HepG2 (cell line): ENCODE results near the gene PARM1. TPM values are rescaled to one million over a fixed set of nuclear protein-coding genes. Genes with fewer than 3 reads are reported as not detected.

Source experiments
- ATAC-seq: fragments of 200-7000 bp; cut with Tn5 transposase; 3 replicates; pipeline ENCODE4 v1.9.1; 2020; ENCODE audit warnings: mild to moderate bottlenecking, moderate library complexity
- BruUV-seq: library from RNA; stranded (reverse); fragments of 400-500 nt; replicated peaks from 2 replicates; lab custom pipeline; 2021; lab: Mats Ljungman, UMichigan
- CTCF ChIA-PET: fragments of 300-600 bp; formaldehyde crosslinking; extraction: SDS; loops from one replicate; lab custom pipeline; 2021; ENCODE audit warnings: low total read pairs, inconsistent platforms, low intra/inter-chr PET ratio; lab: Yijun Ruan, JAX
- POLR2A ChIA-PET: fragments of 350-600 bp; sonication (Branson Sonifier 250); formaldehyde crosslinking; loops from one replicate; lab custom pipeline; 2020; ENCODE audit warnings: antibody characterized with exemption, inconsistent platforms; lab: Yijun Ruan, JAX
- DNase-seq: peaks from one replicate; pipeline ENCODE4 v3.0.0-alpha.2; 2015; ENCODE audit warnings: low spot score
- FAIRE-seq: peaks from 3 replicates; lab custom pipeline; 2011; peaks lifted over from hg19 to GRCh38; lab: Jason Lieb, UNC
- H2AFZ ChIP-seq: one replicate; pipeline ENCODE4 v1.6.1; 2011; ENCODE audit warnings: low read length, inconsistent platforms
- H3K27ac ChIP-seq: fragments of 300-600 bp; 3 replicates; pipeline ENCODE4 v1.8.0; 2011; ENCODE audit warnings: mixed run types, mild to moderate bottlenecking, mixed read lengths, low read length, inconsistent platforms; ENCODE audit not compliant: insufficient read depth; ENCODE audit errors: extremely low read length
- H3K27me3 ChIP-seq, 2 experiments: fragments of 200-600 bp in 1 of 2; 2 replicates in 1 of 2; 3 replicates in 1 of 2; pipeline versions ENCODE4 v1.6.0 to v1.8.0; 2011; ENCODE audit warnings: low read length in 2 of 2, mild to moderate bottlenecking in 2 of 2, moderate library complexity in 2 of 2, inconsistent platforms in 1 of 2; ENCODE audit not compliant: insufficient read depth in 2 of 2, control insufficient read depth in 1 of 2
- H3K36me3 ChIP-seq, 2 experiments: fragments of 200-600 bp in 1 of 2; replicated peaks in 1 of 2; 2 replicates in 1 of 2; 3 replicates in 1 of 2; pipeline versions ENCODE4 v1.5.1 to v1.8.0; 2011; ENCODE audit warnings: low read length in 2 of 2, inconsistent platforms in 1 of 2; ENCODE audit not compliant: insufficient read depth in 2 of 2, control insufficient read depth in 1 of 2
- H3K4me1 ChIP-seq: 2 replicates; pipeline ENCODE4 v1.5.1; 2012; ENCODE audit warnings: low read length, inconsistent platforms; ENCODE audit not compliant: insufficient read depth
- H3K4me2 ChIP-seq: 2 replicates; pipeline ENCODE4 v1.6.0; 2011; ENCODE audit warnings: low read depth, low read length, inconsistent platforms
- H3K4me3 ChIP-seq, 3 experiments: fragments of 200-600 bp in 1 of 3; sonication (generic), shearing (Covaris generic) in 1 of 3; replicated peaks in 1 of 3; 2 replicates each; pipeline ENCODE4 v1.5.1; 2011 to 2016; ENCODE audit warnings: low read length in 3 of 3, inconsistent platforms in 2 of 3, low read depth in 2 of 3, mild to moderate bottlenecking in 2 of 3, control low read depth in 1 of 3, mixed read lengths in 1 of 3; ENCODE audit not compliant: insufficient read depth in 1 of 3
- H3K79me2 ChIP-seq: one replicate; pipeline ENCODE4 v1.6.1; 2011; ENCODE audit warnings: low read length, inconsistent platforms; ENCODE audit not compliant: insufficient read depth
- H3K9ac ChIP-seq: 2 replicates; pipeline ENCODE4 v1.6.0; 2011; ENCODE audit warnings: mild to moderate bottlenecking, low read depth, low read length, inconsistent platforms; ENCODE audit not compliant: insufficient read depth
- H3K9me3 ChIP-seq: 2 replicates; pipeline ENCODE4 v1.5.1; 2012; ENCODE audit warnings: mild to moderate bottlenecking, low read length
- H4K20me1 ChIP-seq: 2 replicates; pipeline ENCODE4 v1.6.0; 2011; ENCODE audit warnings: inconsistent platforms, mild to moderate bottlenecking, low read length, moderate library complexity; ENCODE audit not compliant: insufficient read depth
- DR1 ChIP-seq: sonication (generic); formaldehyde crosslinking; IDR thresholded peaks from 2 replicates; pipeline ENCODE4 v1.8.0; 2021; ENCODE audit warnings: mild to moderate bottlenecking, missing genetic modification reagents, inconsistent platforms
- E2F1 ChIP-seq: sonication (generic); formaldehyde crosslinking; IDR thresholded peaks from 2 replicates; pipeline ENCODE4 v1.5.0; 2020; ENCODE audit warnings: missing genetic modification reagents
- EHMT2 ChIP-seq: fragments of 200-600 bp; sonication (generic); IDR thresholded peaks from 2 replicates; pipeline ENCODE4 v1.7.0; 2017; ENCODE audit warnings: antibody characterized with exemption, low read depth, low read length, borderline replicate concordance
- FIP1L1 ChIP-seq: fragments of 200-400 bp; formaldehyde crosslinking; IDR thresholded peaks from 2 replicates; pipeline ENCODE4 v1.6.1; 2018; ENCODE audit warnings: low read depth, mild to moderate bottlenecking, low read length, moderate library complexity, borderline replicate concordance; ENCODE audit not compliant: insufficient read depth
- MYC ChIP-seq: sonication (generic); formaldehyde crosslinking; IDR thresholded peaks from 2 replicates; pipeline ENCODE4 v1.9.0; 2021; ENCODE audit warnings: missing genetic modification reagents, borderline replicate concordance
- NFIB ChIP-seq: sonication (generic); formaldehyde crosslinking; IDR thresholded peaks from 2 replicates; pipeline ENCODE4 v1.9.0; 2021; ENCODE audit warnings: missing genetic modification reagents, mild to moderate bottlenecking, borderline replicate concordance
- TOE1 ChIP-seq: sonication (generic); formaldehyde crosslinking; IDR thresholded peaks from 2 replicates; pipeline ENCODE4 v1.4.0; 2020; ENCODE audit warnings: mild to moderate bottlenecking, missing genetic modification reagents
- ZBTB33 ChIP-seq: sonication (generic); formaldehyde crosslinking; IDR thresholded peaks from 2 replicates; pipeline ENCODE4 v1.4.0; 2020; ENCODE audit warnings: missing genetic modification reagents
- ZBTB46 ChIP-seq: sonication (generic); formaldehyde crosslinking; IDR thresholded peaks from 2 replicates; pipeline ENCODE4 v1.4.0; 2020; ENCODE audit warnings: mild to moderate bottlenecking, missing genetic modification reagents, borderline replicate concordance
- ZMYM3 ChIP-seq: sonication (generic); formaldehyde crosslinking; IDR thresholded peaks from 2 replicates; pipeline ENCODE4 v1.5.1; 2020; ENCODE audit warnings: mild to moderate bottlenecking, missing genetic modification reagents
- ZNF160 ChIP-seq: sonication (generic); formaldehyde crosslinking; IDR thresholded peaks from 2 replicates; pipeline ENCODE4 v1.8.0; 2022; ENCODE audit warnings: mild to moderate bottlenecking, inconsistent platforms, missing genetic modification reagents
- ZNF660 ChIP-seq: sonication (generic); formaldehyde crosslinking; IDR thresholded peaks from 2 replicates; pipeline ENCODE4 v1.5.1; 2020; ENCODE audit warnings: mild to moderate bottlenecking, low read depth, missing genetic modification reagents, borderline replicate concordance
- ZNF790 ChIP-seq: sonication (generic); formaldehyde crosslinking; IDR thresholded peaks from 2 replicates; pipeline ENCODE4 v1.8.0; 2022; ENCODE audit warnings: missing genetic modification reagents, mild to moderate bottlenecking, borderline replicate concordance
- WGBS: methylation state at CpG from one replicate; pipeline ENCODE4 v1.1.6; 2017; ENCODE audit warnings: low lambda C conversion rate; 5-methylcytosine and 5-hydroxymethylcytosine counted together
- in situ Hi-C: cut with HindIII; loops from 2 replicates; pipeline ENCODE4 v1.10.0; 2017; ENCODE audit warnings: low pct_unique_long_range_greater_than_20kb; ENCODE audit not compliant: extremely low pct_ligation_motif_present
- intact Hi-C: fragments of 100-400 bp; cut with micrococcal nuclease; formaldehyde crosslinking; loops from one replicate; pipeline ENCODE4 v1.10.0; 2022; ENCODE audit not compliant: unreplicated experiment
- polyA plus RNA-seq, 8 experiments: library from polyadenylated mRNA; depleted of rRNA in 3 of 8; stranded (reverse) in 7 of 8; unstranded in 1 of 8; fragments of >200 nt; fragmentation: Illumina TruSeq in 4 of 8; extraction: Trizol in 4 of 8; gene quantifications; 2 replicates each; pipeline versions ENCODE4 v1.2.1 to v1.2.3, GENCODE V29; 2011 to 2016; ENCODE audit warnings: low read depth in 4 of 8, missing spikeins in 1 of 8, mixed read lengths in 1 of 8; ENCODE audit not compliant: insufficient read depth in 1 of 8
- total RNA-seq, 5 experiments: library from RNA; depleted of rRNA; stranded (reverse); fragments of >200 nt; fragmentation: Illumina TruSeq; extraction: Trizol; gene quantifications; 2 replicates each; pipeline ENCODE4 v1.2.3, GENCODE V29; 2016; ENCODE audit warnings: low read depth in 1 of 5

PARM1 gene
- total and polyA plus RNA-seq, 2 of the 13 experiments (the other 11 are each of a cell fraction or from before 2014, with no cell fraction given), result not detected

- POLR2A ChIA-PET, result no interaction called here
- H3K27me3 ChIP-seq, result no peaks in the 10 kb centered on the region
- 0% methylated on average over 1 of the region's 1 CpG for WGBS
- H2AFZ ChIP-seq, result no peak overlapping the region
- in situ Hi-C loops (no loop called here), intact Hi-C loops (no loop called here)
- no peak overlapping the region for H3K9ac ChIP-seq
- H3K36me3 ChIP-seq, result no peaks in the 10 kb centered on the region
- no peak for ATAC-seq
- no peak overlapping the region for H3K4me3 ChIP-seq
- H3K79me2 ChIP-seq, result no peaks in the 10 kb centered on the region
- H4K20me1 ChIP-seq, result no peaks in the 10 kb centered on the region
- no TSS peak for BruUV-seq
- DNase-seq, result no peak
- H3K9me3 ChIP-seq, result no peaks in the 10 kb centered on the region
- CTCF ChIA-PET, result no interaction called here
- H3K4me2 ChIP-seq, result no peak overlapping the region
- H3K27ac ChIP-seq, result no peak overlapping the region
- H3K4me1 ChIP-seq, result no peaks in the 10 kb centered on the region
- no peak for FAIRE-seq
- TF ChIP-seq FIP1L1 (no peak), EHMT2 (no peak), ZBTB46 (CRISPR knock-in tag) (no peak)
- TF ChIP-seq, all 625 proteins: peak for 0
Measured at GRCh38 chr4:75053352-75053751, 120.4 kb downstream of the PARM1 start.

GRCh38 chr4:75054078-75054477 is 121.2 kb downstream of the PARM1 start:
- no peak overlapping the region for H3K27ac ChIP-seq
- ATAC-seq (no peak), DNase-seq (no peak), FAIRE-seq (no peak)
- H3K79me2 ChIP-seq, result no peaks in the 10 kb centered on the region
- ChIA-PET CTCF (no interaction called here), POLR2A (no interaction called here)
- no peaks in the 10 kb centered on the region for H3K36me3 ChIP-seq
- H3K9ac ChIP-seq, result no peak overlapping the region
- no peak overlapping the region for H3K4me3 ChIP-seq
- WGBS, result 5% methylated on average over 3 of the region's 3 CpGs
- intact Hi-C loops (no loop called here), in situ Hi-C loops (no loop called here)
- no TSS peak for BruUV-seq
- no peaks in the 10 kb centered on the region for H3K9me3 ChIP-seq
- H3K4me1 ChIP-seq, result no peaks in the 10 kb centered on the region
- H3K27me3 ChIP-seq, result no peaks in the 10 kb centered on the region
- H2AFZ ChIP-seq, result no peak overlapping the region
- H4K20me1 ChIP-seq, result no peaks in the 10 kb centered on the region
- H3K4me2 ChIP-seq, result no peak overlapping the region
- TF ChIP-seq ZNF790, result no peak
- TF ChIP-seq ZBTB33 (CRISPR knock-in tag), result no peak
- no peak for TF ChIP-seq E2F1
- no peak for TF ChIP-seq TOE1
- no peak for TF ChIP-seq ZNF660
- no peak for TF ChIP-seq DR1 (CRISPR knock-in tag)
- no peak for TF ChIP-seq ZNF160 (CRISPR knock-in tag)
- TF ChIP-seq ZMYM3 (CRISPR knock-in tag), result no peak
- TF ChIP-seq NFIB (CRISPR knock-in tag), result no peak
- no peak for TF ChIP-seq MYC (CRISPR knock-in tag)
